H1 (cell line): Measurements from ENCODE around the gene FAM83F. TPM values are rescaled to one million over a fixed set of nuclear protein-coding genes. Genes with fewer than 3 reads are reported as not detected.

ENCODE experiments used
- CHD2 ChIP-seq: IDR thresholded peaks from 2 replicates; pipeline ENCODE4 v1.6.1; 2012; ENCODE audit warnings: low read length, improper control_type of control experiment
- CHD7 ChIP-seq: fragments of 300-600 bp; sonication (generic); IDR thresholded peaks from 2 replicates; pipeline ENCODE4 v1.7.1; 2012; ENCODE audit warnings: low read length, moderate library complexity, mild to moderate bottlenecking, inconsistent platforms; ENCODE audit not compliant: insufficient replicate concordance
- CTCF ChIP-seq, 3 experiments: IDR thresholded peaks; 1 replicate in 2 of 3; 2 replicates in 1 of 3; pipeline versions ENCODE4 v1.5.1 to v1.6.1; 2011; ENCODE audit warnings: low read length in 3 of 3, mild to moderate bottlenecking in 3 of 3, inconsistent platforms in 2 of 3, low read depth in 1 of 3, moderate library complexity in 1 of 3; ENCODE audit not compliant: insufficient read depth in 1 of 3; ENCODE audit errors: control extremely low read depth in 1 of 3
- GTF2F1 ChIP-seq: IDR thresholded peaks from 2 replicates; pipeline ENCODE4 v1.6.1; 2012; ENCODE audit warnings: low read depth, low read length, improper control_type of control experiment, borderline replicate concordance
- KDM1A ChIP-seq: fragments of 200-600, 300-600 bp; sonication (generic); IDR thresholded peaks from 2 replicates; pipeline ENCODE4 v1.7.1; 2016; ENCODE audit warnings: mild to moderate bottlenecking, low read length, borderline replicate concordance
- KDM4A ChIP-seq: IDR thresholded peaks from one replicate; pipeline ENCODE4 v1.7.1; 2012; ENCODE audit warnings: low read depth, mild to moderate bottlenecking, moderate library complexity, low read length, inconsistent platforms; ENCODE audit not compliant: severe bottlenecking
- SP1 ChIP-seq: IDR thresholded peaks from 2 replicates; pipeline ENCODE4 v1.6.1; 2011; ENCODE audit warnings: low read depth, low read length
- USF2 ChIP-seq: IDR thresholded peaks from 2 replicates; pipeline ENCODE4 v1.6.1; 2011; ENCODE audit warnings: low read length, improper control_type of control experiment
- polyA plus RNA-seq, 7 experiments: library from polyadenylated mRNA; depleted of rRNA in 3 of 7; stranded (reverse) in 5 of 7; unstranded in 2 of 7; fragments of >200 nt in 5 of 7; fragments of 200-250 nt in 2 of 7; gene quantifications; 1 replicate in 5 of 7; 2 replicates in 1 of 7; 4 replicates in 1 of 7; pipeline versions ENCODE4 v1.2.1 to v1.2.3, GENCODE V29; 2011 to 2013; ENCODE audit warnings: missing spikeins in 2 of 7, mixed read lengths in 2 of 7
- total RNA-seq: library from RNA; stranded (reverse); fragmentation: NEBNext Ultra II Directional; extraction: Animal tissue kit (Norgen Biotek cat#: 25700); gene quantifications from 2 replicates; pipeline ENCODE4 v1.2.1, GENCODE V29; 2021

FAM83F gene
- total and polyA plus RNA-seq, 2 of the 8 experiments (the other 6 are each of a cell fraction or from before 2014, with no cell fraction given): 8.6 to 18.9 TPM

- no peak for TF ChIP-seq CHD7
- no peak for TF ChIP-seq GTF2F1
- no peak for TF ChIP-seq KDM1A
- TF ChIP-seq USF2: no peak
- no peak for TF ChIP-seq SP1
- no peak for TF ChIP-seq CHD2
- no peak for TF ChIP-seq KDM4A
- no peak for TF ChIP-seq CTCF (IDR thresholded peaks at IDR 0.05; ENCODE audit: control extremely low read depth in 1 of 3, insufficient read depth in 1 of 3, low read depth in 1 of 3, low read length in 3 of 3)
These were observed 11.9 kb downstream of the FAM83F start (continued) for GRCh38 chr22:40006641-40007040.
